SU-DHL-6 (cell line): ENCODE results near the gene ADARB2.

Experiments used
- H2AFZ ChIP-seq: fragments of 200-600 bp; sonication (generic); 2 replicates; pipeline ENCODE4 v1.6.1; 2014; ENCODE audit warnings: low read depth, mild to moderate bottlenecking, moderate library complexity, mixed read lengths, antibody characterized with exemption, low read length; ENCODE audit not compliant: severe bottlenecking
- H3F3A ChIP-seq: fragments of 200-600 bp; shearing (Covaris generic); 2 replicates; pipeline ENCODE4 v1.6.0; 2016; ENCODE audit warnings: antibody characterized with exemption, mild to moderate bottlenecking; ENCODE audit not compliant: insufficient read depth
- H3K27ac ChIP-seq: fragments of 200-600 bp; sonication (generic); 2 replicates; pipeline ENCODE4 v1.5.1; 2016; ENCODE audit warnings: low read depth, mild to moderate bottlenecking, low read length, moderate library complexity, mixed read lengths
- H3K27me3 ChIP-seq: fragments of 200-600 bp; sonication (generic), shearing (Covaris generic); 2 replicates; pipeline ENCODE4 v1.6.0; 2014; ENCODE audit warnings: mild to moderate bottlenecking, low read length
- H3K36me3 ChIP-seq: fragments of 200-600 bp; sonication (generic); 2 replicates; pipeline ENCODE4 v1.6.1; 2014; ENCODE audit warnings: mild to moderate bottlenecking, low read length, mixed read lengths
- H3K4me2 ChIP-seq: fragments of 300-600, 200-600 bp; shearing (Covaris generic), sonication (generic); 2 replicates; pipeline ENCODE4 v1.6.0; 2014; ENCODE audit warnings: low read length, low read depth, mild to moderate bottlenecking; ENCODE audit not compliant: poor library complexity, severe bottlenecking
- H3K4me3 ChIP-seq: fragments of 200-600 bp; sonication (generic); 2 replicates; pipeline ENCODE4 v1.5.1; 2014; ENCODE audit warnings: antibody characterized with exemption, low read length, mild to moderate bottlenecking, mixed read lengths; ENCODE audit not compliant: insufficient read depth, poor library complexity, severe bottlenecking
- H3K79me2 ChIP-seq: fragments of 200-600 bp; sonication (generic); 2 replicates; pipeline ENCODE4 v1.6.1; 2014; ENCODE audit warnings: mild to moderate bottlenecking, low read length, moderate library complexity; ENCODE audit not compliant: insufficient read depth
- H3K9ac ChIP-seq: fragments of 200-600 bp; sonication (generic); 2 replicates; pipeline ENCODE4 v1.7.0; 2014; ENCODE audit warnings: mild to moderate bottlenecking, low read length
- H3K9me2 ChIP-seq: fragments of 200-600 bp; sonication (generic); replicated peaks from 2 replicates; pipeline ENCODE4 v1.6.1; 2014; ENCODE audit warnings: low read length; ENCODE audit not compliant: insufficient read depth
- H3K9me3 ChIP-seq: fragments of 200-600 bp; sonication (generic); 2 replicates; pipeline ENCODE4 v1.6.1; 2014; ENCODE audit warnings: low read length, mixed read lengths; ENCODE audit not compliant: insufficient read depth
- H4K20me1 ChIP-seq: fragments of 200-600 bp; sonication (generic); 2 replicates; pipeline ENCODE4 v1.6.1; 2014; ENCODE audit warnings: low read depth, mild to moderate bottlenecking, antibody characterized with exemption, low read length, moderate library complexity, mixed read lengths
- CTCF ChIP-seq: fragments of 200-600 bp; sonication (generic); IDR thresholded peaks from one replicate; pipeline ENCODE4 v1.5.1; 2017; ENCODE audit warnings: antibody characterized with exemption, mild to moderate bottlenecking, low read length, moderate library complexity; ENCODE audit not compliant: insufficient read depth, poor library complexity, severe bottlenecking
- EZH2phosphoT487 ChIP-seq: fragments of 200-600 bp; sonication (generic), shearing (Covaris generic); conservative IDR thresholded peaks from 2 replicates; pipeline ENCODE4 v1.6.1; 2018; ENCODE audit warnings: mild to moderate bottlenecking, antibody characterized with exemption, low read length, moderate library complexity, mixed read lengths

Gene ADARB2

GRCh38 chr10:1665021-1665661 lies 72.2 kb downstream of the ADARB2 start:
- Histone ChIP-seq H3K4me2 (no peak overlapping the region), H3K9ac (no peak overlapping the region), H3K79me2 (no peaks in the 10 kb centered on the region), H2AFZ (no peak overlapping the region), H4K20me1 (no peaks in the 10 kb centered on the region), H3K9me3 (no peaks in the 10 kb centered on the region), H3K27me3 (no peaks in the 10 kb centered on the region), H3K4me3 (no peak overlapping the region), H3K36me3 (no peaks in the 10 kb centered on the region), H3F3A (no peaks in the 10 kb centered on the region), H3K9me2 (no peaks in the 10 kb centered on the region), H3K27ac (no peak overlapping the region)
- TF ChIP-seq CTCF, result no peak
- TF ChIP-seq EZH2phosphoT487, result no peak

- Histone ChIP-seq H3K27ac (no peak overlapping the region), H2AFZ (no peak overlapping the region), H3K9me3 (no peaks in the 10 kb centered on the region), H3F3A (no peaks in the 10 kb centered on the region), H3K4me2 (no peak overlapping the region), H3K27me3 (no peaks in the 10 kb centered on the region), H3K9me2 (no peaks in the 10 kb centered on the region), H3K79me2 (no peaks in the 10 kb centered on the region), H3K4me3 (no peak overlapping the region), H4K20me1 (no peaks in the 10 kb centered on the region), H3K36me3 (no peaks in the 10 kb centered on the region), H3K9ac (no peak overlapping the region)
- TF ChIP-seq EZH2phosphoT487 (no peak), CTCF (no peak)
These were observed 72.9 kb downstream of the ADARB2 start for GRCh38 chr10:1664333-1664964.

- Histone ChIP-seq H3K4me3 (no peak overlapping the region), H3K27ac (no peak overlapping the region), H3K4me2 (no peak overlapping the region), H2AFZ (no peak overlapping the region), H3K79me2 (no peaks in the 10 kb centered on the region), H4K20me1 (no peaks in the 10 kb centered on the region), H3K36me3 (no peaks in the 10 kb centered on the region), H3K9ac (no peak overlapping the region), H3K9me3 (no peaks in the 10 kb centered on the region), H3K9me2 (no peaks in the 10 kb centered on the region), H3K27me3 (no peaks in the 10 kb centered on the region), H3F3A (no peaks in the 10 kb centered on the region)
- no peak for TF ChIP-seq CTCF
- TF ChIP-seq EZH2phosphoT487, result no peak
These were observed 74.1 kb downstream of the ADARB2 start for GRCh38 chr10:1663226-1663625.
